Putamen (tissue), 1 donor: ENCODE measurements around the gene C1orf116.

Experiments used
- DNase-seq: peaks from one replicate; pipeline ENCODE4 v3.0.0-alpha.2; 2016; ENCODE audit warnings: low spot score

C1orf116 gene

DNA sequence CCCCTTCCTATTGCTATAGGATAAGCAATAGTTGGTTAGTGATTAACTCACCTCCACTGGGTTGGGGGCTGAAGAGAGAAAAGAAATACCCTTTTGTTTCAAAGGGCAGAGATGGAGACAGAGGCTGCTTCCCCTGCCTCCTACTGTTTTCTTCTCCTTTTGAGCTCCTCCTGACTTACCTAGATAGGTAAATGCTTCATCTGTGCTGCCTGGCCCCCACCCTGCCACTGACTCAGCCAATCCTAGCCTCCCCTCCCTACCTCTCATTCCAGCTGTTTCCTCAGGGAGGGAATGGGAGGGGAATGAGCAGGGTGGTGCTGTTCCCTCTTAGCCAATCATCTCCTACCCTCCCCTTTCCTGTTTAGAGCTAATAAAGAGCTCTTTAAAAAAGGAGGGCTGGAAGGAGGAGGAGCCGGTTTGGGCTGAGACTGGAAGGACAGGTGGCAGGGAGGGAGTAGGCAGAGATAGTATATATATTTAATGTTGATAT is at the start of gene C1orf116:
Gene C1orf116 (minus strand): TSS at position 229 of the 490 bp plus-strand sequence. CDS start 5,158 bp downstream, outside the sequence.
- no peak for DNase-seq

GRCh38 chr1:207081806-207082205 is 49.2 kb upstream of the C1orf116 start:
- no peak for DNase-seq

GRCh38 chr1:207081088-207081487 is 48.5 kb upstream of the C1orf116 start:
- no peak for DNase-seq

GRCh38 chr1:207079706-207080241 is 47.2 kb upstream of the C1orf116 start:
- DNase-seq, result no peak

DNA sequence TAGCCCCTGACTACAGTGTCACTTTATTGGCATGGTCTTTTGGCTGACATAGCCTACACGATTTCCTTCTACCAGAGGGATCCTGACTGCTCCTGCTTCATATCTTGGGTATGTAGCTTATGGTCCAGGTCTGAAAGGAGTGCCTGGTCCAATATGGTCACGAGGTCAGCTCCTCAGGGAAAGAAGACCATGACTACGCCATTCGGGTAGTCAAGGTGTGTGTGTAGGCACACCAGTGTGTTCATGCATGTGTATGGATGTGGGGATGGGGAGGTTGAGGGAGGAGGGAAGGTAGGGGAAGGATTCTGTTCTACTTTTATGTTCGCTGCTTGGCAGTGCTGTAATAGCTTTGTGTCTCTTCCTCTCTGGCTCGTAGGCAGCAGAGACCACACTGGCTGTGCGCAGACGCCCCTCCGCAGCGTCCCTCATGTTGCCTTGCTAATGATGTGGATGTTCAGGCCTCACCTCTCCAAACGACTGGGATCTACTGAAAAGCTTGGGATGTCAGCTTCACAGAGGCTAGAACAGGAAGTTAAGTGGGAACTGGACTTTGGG is 46.1 kb upstream of the C1orf116 start:
- DNase-seq, result no peak

- DNase-seq, result peak; percentile 76
Observed at GRCh38 chr1:207077470-207078377, 45.2 kb upstream of the C1orf116 start.

DNA sequence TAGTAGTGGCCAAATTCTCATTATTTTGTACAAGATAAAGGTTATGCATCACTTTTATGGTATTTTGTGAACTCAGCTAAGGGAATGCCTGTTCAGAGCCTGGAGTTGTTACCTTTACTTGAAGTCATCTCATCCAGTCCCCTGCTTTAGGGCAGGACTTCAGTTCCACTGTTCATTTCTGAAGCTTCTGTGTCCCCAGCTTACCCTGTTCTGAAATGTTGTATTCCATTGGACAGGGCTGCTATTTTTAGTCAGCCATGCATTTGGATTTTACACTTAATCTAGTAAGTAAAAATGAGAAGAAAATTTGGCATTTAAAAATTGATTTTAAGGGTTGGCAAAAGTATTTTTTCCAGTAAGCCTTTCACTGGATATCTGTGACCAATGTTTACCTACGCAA is 44.5 kb upstream of the C1orf116 start:
- no peak for DNase-seq

DNA sequence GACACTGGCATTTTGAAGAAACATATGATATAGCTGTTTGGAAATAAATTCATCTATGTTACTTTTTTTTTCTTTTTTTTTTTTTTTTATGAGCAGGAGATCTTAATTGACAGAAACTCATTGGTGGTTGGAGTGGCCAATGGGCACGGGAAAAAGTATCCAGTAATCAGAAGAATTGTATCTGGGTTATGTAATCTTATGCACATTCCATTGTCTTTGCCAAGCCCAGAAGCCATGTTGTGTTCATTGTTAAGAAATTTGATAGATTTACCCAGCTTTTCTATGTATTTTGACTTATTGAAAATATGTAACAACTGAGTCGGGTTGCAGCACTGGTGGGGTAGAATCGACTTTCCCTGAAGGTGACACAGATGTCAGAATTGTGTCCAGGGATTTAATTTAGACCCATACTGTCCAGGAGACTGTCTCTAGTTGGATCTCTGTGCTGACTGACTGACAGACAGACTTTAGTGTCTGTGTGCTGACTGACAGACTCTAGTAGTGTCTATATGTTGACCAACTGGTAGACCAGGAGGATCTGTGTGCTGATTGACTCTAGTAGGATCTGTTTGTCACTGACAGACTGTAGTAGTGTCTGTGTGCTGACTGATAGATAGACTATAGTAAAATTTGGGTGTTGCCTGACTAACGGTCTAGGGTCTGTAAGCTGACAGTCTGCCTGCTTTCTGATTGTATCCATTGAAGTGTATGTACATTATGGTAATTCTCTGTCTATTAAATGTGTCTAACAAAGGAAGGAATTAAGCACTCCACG is 43.8 kb upstream of the C1orf116 start:
- no peak for DNase-seq

DNA sequence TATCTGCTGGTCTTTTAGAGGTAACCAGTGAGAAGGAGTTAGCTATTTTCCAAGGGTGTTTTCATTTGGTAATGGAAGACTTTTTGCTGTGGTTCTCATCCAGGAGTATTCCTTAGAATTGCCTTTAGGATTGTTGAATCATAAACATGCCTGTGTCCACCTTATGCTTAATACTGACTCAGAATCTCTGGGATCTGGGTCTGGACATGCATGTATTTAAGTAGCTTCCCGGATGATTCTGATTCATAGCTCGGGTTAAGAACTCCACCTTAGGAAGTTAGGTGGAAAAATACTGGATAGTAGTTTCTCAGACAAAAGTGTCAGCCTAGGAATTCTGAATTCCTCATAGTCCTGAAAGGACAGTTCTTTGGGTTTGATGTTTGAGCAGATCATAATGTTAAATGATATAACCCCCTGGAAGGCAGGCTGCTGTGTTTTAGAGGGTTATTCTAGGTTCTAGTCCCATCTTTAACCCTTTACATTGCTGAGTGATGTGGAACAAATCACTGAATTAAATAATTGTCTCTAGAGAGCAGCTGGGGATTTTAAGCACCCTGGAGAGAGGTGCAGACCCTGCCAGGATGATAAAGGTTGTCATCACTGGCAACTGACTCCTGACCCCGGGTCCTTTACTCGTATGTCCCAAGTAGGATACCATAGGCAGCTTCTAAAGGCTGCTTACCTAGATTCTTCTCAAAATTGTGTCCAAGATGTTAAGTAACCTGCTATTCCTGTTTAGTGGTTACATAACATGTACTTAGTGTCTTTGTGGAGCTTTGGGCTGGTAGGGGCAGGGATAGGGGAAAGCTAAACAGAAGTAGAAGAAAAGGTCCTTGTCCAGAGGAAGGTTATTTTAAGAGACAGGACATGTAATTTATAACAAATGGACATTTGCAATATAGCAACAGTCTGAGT is 41.6 kb upstream of the C1orf116 start:
- DNase-seq, result no peak

GRCh38 chr1:207072233-207072632 is 39.7 kb upstream of the C1orf116 start:
- no peak for DNase-seq

DNA sequence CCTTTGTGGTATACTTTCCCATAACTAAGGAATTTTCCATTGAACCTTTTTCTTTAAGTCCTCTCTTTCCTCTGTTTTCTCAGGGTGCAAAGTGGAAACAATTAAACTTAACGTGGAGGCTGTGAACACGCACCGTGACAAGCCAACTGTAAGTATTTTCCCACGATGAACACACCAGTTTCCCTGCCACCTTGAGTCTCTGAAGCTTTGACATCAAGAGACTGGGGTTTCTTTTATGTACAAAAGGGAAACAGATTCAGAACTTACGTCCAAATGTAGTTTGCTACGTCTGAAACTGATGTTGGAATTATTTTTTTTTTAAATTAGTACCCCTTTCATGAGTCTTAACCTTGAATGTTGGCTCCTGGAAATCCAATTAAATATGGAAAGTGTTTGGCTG is 38.9 kb upstream of the C1orf116 start:
- no peak for DNase-seq

DNA sequence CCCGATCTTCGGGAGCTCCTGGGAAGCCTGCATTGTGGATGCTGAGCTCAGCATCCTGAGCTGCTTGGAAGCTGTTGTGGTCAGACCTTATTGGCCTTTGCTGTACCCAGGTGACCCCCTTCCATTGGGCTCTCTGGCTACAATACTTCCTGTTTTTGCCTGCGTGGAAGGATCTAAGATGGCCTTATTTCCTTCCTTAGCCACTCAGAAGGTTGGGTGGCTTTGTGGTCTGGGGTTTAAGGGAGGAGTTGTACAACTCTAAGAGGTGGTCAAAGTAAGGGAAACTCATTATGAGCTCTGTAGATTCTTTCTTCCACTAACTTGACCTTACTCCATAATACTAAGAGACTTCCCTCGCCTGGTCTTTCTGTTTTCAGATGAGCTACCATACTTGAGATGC is 38.3 kb upstream of the C1orf116 start:
- no peak for DNase-seq

- DNase-seq, result no peak
Observed at GRCh38 chr1:207069858-207070506, 37.4 kb upstream of the C1orf116 start.

DNA sequence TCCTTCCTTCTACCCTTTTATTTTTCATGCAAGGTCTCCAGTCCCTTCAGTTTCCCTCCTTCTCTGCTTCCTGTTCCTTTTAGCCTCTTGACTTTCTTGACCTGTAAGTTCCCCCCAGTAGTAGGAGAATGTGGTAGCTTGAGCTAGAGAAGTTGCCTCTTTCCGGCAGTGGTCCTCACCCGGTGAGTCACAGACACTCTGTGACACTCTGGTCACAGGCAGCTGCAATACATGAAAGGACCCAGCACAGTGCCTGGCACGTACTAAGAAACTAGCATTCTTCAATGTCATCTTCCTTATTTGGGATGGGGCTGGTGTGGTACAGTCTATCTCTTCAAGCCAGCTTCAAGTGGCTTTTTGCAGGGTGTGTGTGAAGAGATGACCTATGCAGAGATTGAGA is 36.5 kb upstream of the C1orf116 start:
- no peak for DNase-seq

- no peak for DNase-seq
Observed at GRCh38 chr1:207067665-207068064, 35.1 kb upstream of the C1orf116 start.

DNA sequence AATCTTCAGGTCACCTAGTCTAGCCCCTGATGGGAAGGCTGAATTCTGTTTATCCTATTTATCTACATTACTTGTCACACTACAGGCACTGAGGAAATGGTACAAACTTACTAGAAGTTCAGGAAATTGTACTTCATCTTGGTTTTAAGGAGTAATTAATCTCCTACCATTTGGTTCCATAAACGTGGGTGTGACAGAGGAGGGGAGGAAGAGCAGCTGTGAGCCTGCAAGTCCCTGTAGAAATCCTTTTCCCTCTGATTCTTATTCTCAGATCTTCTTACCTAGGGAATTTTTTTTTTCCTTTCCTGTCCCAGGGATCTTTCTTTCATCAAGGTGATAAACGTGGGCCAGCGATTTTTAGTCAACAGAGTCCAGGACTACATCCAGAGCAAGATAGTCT is 34.6 kb upstream of the C1orf116 start:
- DNase-seq, result no peak

DNA sequence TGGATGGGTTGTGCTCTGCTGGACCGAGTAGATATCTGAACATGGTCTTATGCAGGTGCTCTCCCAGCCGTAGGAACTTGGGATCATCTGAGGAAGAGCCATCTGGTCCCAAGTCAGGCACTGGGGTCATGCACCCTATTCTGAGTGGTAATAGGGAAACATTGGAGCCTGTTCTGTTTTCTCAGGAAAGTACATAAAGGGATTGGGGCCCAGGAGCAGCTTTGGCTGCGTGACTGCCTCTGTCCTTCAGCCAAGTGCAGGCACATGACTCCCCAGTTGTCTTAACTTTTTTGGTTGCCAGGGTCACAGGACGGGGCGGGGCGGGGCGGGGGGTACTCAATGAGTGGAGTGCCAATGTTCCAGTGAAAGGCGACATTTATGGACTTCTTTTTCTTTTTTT is 32.0 kb upstream of the C1orf116 start:
- no peak for DNase-seq

DNA sequence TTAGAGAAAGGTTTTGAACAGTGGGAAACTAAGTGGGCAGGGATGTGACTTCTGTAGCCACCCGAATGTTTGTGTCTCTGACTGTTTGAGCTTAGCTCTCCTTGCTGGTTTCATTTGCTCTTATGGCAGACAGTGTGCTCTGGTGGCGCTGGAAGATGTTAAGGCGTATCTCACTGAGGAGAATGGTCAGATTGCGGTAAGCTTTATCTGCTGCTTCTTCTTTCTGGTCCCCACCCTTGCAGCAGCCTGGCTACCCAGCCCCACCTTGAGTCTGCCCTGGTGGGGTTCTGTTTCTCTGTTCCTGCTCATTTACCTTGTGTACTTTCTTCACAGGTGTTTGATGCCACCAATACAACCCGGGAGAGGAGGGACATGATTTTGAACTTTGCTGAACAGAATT is 30.5 kb upstream of the C1orf116 start:
- DNase-seq, result no peak

DNA sequence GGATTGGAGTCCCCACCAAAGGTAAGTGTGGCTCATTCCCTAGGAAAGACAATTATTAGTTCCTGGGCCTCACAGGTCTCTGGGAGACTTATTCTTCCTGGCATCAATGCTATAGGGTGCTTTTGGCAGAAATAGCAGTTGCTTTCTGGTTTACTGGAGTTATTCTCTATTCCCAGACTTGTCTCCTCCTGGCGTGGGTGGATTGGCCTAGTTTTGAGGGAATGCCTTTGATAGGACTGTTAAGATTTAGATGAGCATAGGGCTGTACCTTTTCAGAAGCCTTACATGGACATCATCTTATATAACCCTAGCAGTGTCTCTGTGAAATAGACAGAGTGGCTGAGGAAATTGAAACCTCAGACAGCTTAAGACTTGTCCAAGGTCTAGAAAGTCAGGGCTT is 29.5 kb upstream of the C1orf116 start:
- peak; percentile 67 for DNase-seq

DNA sequence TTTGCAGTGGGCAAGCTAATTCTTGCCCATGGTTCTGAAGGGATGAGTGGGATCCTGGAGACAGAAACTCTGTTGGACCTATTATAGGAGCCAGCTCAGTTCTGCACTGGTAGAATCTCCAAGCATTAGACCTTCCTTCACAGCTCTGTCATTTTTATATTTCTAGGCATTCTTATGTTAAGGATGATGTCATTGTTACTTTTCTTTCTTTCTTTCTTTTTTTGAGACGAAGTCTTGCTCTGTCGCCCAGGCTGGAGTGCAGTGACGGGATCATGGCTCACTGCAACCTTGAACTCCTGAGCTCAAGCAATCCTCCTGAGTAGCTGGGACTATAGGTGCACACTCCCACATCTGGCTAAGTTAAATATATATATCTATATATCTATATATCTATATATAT is 28.0 kb upstream of the C1orf116 start:
- DNase-seq, result no peak

DNA sequence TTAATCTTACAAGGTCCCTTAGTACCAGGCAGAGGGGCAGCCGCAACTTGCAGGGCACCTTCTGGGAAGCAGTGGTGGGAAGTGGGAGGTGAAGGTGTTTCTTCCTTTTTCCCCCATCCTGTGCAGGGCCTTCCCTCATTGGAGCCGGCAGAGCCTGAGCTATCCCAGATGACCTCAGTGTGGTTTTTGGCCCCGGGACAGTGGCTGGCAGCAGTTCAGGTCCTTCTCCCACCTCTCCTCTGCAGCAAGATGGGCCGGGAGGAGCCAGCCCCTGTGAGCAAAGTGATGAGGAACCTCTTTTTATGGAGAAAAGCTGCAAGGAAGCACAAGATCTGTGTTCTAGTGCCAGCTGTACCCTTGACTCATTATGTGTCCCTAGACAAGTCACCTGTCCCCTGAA is 27.3 kb upstream of the C1orf116 start:
- DNase-seq, result no peak
